ENCODE results near the gene TLE4.

GRCh38 chr9:79764374-79764773, 192.6 kb downstream of the TLE4 start:
- TF ChIP-seq POLR2A (IDR thresholded peaks at IDR 0.05) = no peak
- no peak for TF ChIP-seq CTCF (IDR thresholded peaks at IDR 0.05)

Measured in prostate gland (tissue), 2 donors.